ENCODE data around the gene KRTAP10-4. TPM values are rescaled to one million over a fixed set of nuclear protein-coding genes. Genes with fewer than 3 reads are reported as not detected.

The KRTAP10-4 gene
- polyA plus RNA-seq, 1 donor, result not detected

- Histone ChIP-seq H3K9me3 (ENCODE audit: control insufficient read depth, low read depth, low read length) (peaks cover 8% of the 10 kb centered on the region), H3K4me1 (ENCODE audit: control insufficient read depth, insufficient read depth, low read length) (no peaks in the 10 kb centered on the region), H3K27ac (ENCODE audit: low read length) (no peak overlapping the region), H3K4me3 (ENCODE audit: low read length) (no peak overlapping the region), H3K36me3 (ENCODE audit: control insufficient read depth, insufficient read depth, low read length) (no peaks in the 10 kb centered on the region), H3K27me3 (ENCODE audit: control insufficient read depth, insufficient read depth, low read length) (no peaks in the 10 kb centered on the region)
- no peak for DNase-seq
- no CpG with 5 or more reads among the region's 26 CpGs for WGBS (ENCODE audit: insufficient coverage, low lambda C conversion rate)
Observed at GRCh38 chr21:44613386-44614155, 40.0 kb downstream of the KRTAP10-4 start.

GRCh38 chr21:44614161-44614631, 40.7 kb downstream of the KRTAP10-4 start:
- WGBS (ENCODE audit: insufficient coverage, low lambda C conversion rate), result no CpG with 5 or more reads among the region's 20 CpGs
- Histone ChIP-seq H3K27ac (ENCODE audit: low read length) (no peak overlapping the region), H3K4me1 (ENCODE audit: control insufficient read depth, insufficient read depth, low read length) (no peaks in the 10 kb centered on the region), H3K36me3 (ENCODE audit: control insufficient read depth, insufficient read depth, low read length) (no peaks in the 10 kb centered on the region), H3K4me3 (ENCODE audit: low read length) (no peak overlapping the region), H3K9me3 (ENCODE audit: control insufficient read depth, low read depth, low read length) (peaks cover 8% of the 10 kb centered on the region), H3K27me3 (ENCODE audit: control insufficient read depth, insufficient read depth, low read length) (no peaks in the 10 kb centered on the region)
- no peak for DNase-seq

GRCh38 chr21:44614961-44615391, 41.4 kb downstream of the KRTAP10-4 start:
- Histone ChIP-seq H3K27ac (ENCODE audit: low read length) (no peak overlapping the region), H3K27me3 (ENCODE audit: control insufficient read depth, insufficient read depth, low read length) (no peaks in the 10 kb centered on the region), H3K9me3 (ENCODE audit: control insufficient read depth, low read depth, low read length) (peaks cover 8% of the 10 kb centered on the region), H3K4me1 (ENCODE audit: control insufficient read depth, insufficient read depth, low read length) (no peaks in the 10 kb centered on the region), H3K4me3 (ENCODE audit: low read length) (no peak overlapping the region), H3K36me3 (ENCODE audit: control insufficient read depth, insufficient read depth, low read length) (no peaks in the 10 kb centered on the region)
- no peak for DNase-seq
- no CpG with 5 or more reads among the region's 28 CpGs for WGBS (ENCODE audit: insufficient coverage, low lambda C conversion rate)

GRCh38 chr21:44615466-44615865, 41.9 kb downstream of the KRTAP10-4 start:
- 80% methylated on average over 1 of the region's 8 CpGs for WGBS (ENCODE audit: insufficient coverage, low lambda C conversion rate)

GRCh38 chr21:44615911-44616590, 42.5 kb downstream of the KRTAP10-4 start:
- DNase-seq, result no peak
- Histone ChIP-seq H3K27me3 (ENCODE audit: control insufficient read depth, insufficient read depth, low read length) (no peaks in the 10 kb centered on the region), H3K9me3 (ENCODE audit: control insufficient read depth, low read depth, low read length) (peaks cover 8% of the 10 kb centered on the region), H3K4me1 (ENCODE audit: control insufficient read depth, insufficient read depth, low read length) (no peaks in the 10 kb centered on the region), H3K4me3 (ENCODE audit: low read length) (no peak overlapping the region), H3K36me3 (ENCODE audit: control insufficient read depth, insufficient read depth, low read length) (no peaks in the 10 kb centered on the region), H3K27ac (ENCODE audit: low read length) (no peak overlapping the region)
- no CpG with 5 or more reads among the region's 17 CpGs for WGBS (ENCODE audit: insufficient coverage, low lambda C conversion rate)

More at GRCh38 chr21:44615466-44615865, 41.9 kb downstream of the KRTAP10-4 start:
- H3K27ac ChIP-seq (ENCODE audit: low read length), result no peak overlapping the region
- no peaks in the 10 kb centered on the region for H3K36me3 ChIP-seq (ENCODE audit: control insufficient read depth, insufficient read depth, low read length)
- H3K27me3 ChIP-seq (ENCODE audit: control insufficient read depth, insufficient read depth, low read length), result no peaks in the 10 kb centered on the region
- H3K4me3 ChIP-seq (ENCODE audit: low read length), result no peak overlapping the region
- H3K4me1 ChIP-seq (ENCODE audit: control insufficient read depth, insufficient read depth, low read length), result no peaks in the 10 kb centered on the region
- H3K9me3 ChIP-seq (ENCODE audit: control insufficient read depth, low read depth, low read length), result peaks cover 8% of the 10 kb centered on the region
- no peak for DNase-seq

- Histone ChIP-seq H3K4me1 (ENCODE audit: control insufficient read depth, insufficient read depth, low read length) (no peaks in the 10 kb centered on the region), H3K27ac (ENCODE audit: low read length) (no peak overlapping the region), H3K27me3 (ENCODE audit: control insufficient read depth, insufficient read depth, low read length) (no peaks in the 10 kb centered on the region), H3K36me3 (ENCODE audit: control insufficient read depth, insufficient read depth, low read length) (no peaks in the 10 kb centered on the region), H3K9me3 (ENCODE audit: control insufficient read depth, low read depth, low read length) (peaks cover 8% of the 10 kb centered on the region), H3K4me3 (ENCODE audit: low read length) (no peak overlapping the region)
- WGBS (ENCODE audit: insufficient coverage, low lambda C conversion rate), result no CpG with 5 or more reads among the region's 16 CpGs
- DNase-seq, result no peak
Observed at GRCh38 chr21:44616591-44616926, 43.0 kb downstream of the KRTAP10-4 start.

- no peak for DNase-seq
- Histone ChIP-seq H3K27ac (ENCODE audit: low read length) (no peak overlapping the region), H3K36me3 (ENCODE audit: control insufficient read depth, insufficient read depth, low read length) (no peaks in the 10 kb centered on the region), H3K4me3 (ENCODE audit: low read length) (no peak overlapping the region), H3K27me3 (ENCODE audit: control insufficient read depth, insufficient read depth, low read length) (no peaks in the 10 kb centered on the region), H3K4me1 (ENCODE audit: control insufficient read depth, insufficient read depth, low read length) (no peaks in the 10 kb centered on the region), H3K9me3 (ENCODE audit: control insufficient read depth, low read depth, low read length) (peaks cover 5% of the 10 kb centered on the region)
- WGBS (ENCODE audit: insufficient coverage, low lambda C conversion rate), result no CpG with 5 or more reads among the region's 8 CpGs
Observed at GRCh38 chr21:44617071-44617501, 43.6 kb downstream of the KRTAP10-4 start.

- Histone ChIP-seq H3K36me3 (ENCODE audit: control insufficient read depth, insufficient read depth, low read length) (no peaks in the 10 kb centered on the region), H3K4me1 (ENCODE audit: control insufficient read depth, insufficient read depth, low read length) (no peaks in the 10 kb centered on the region), H3K9me3 (ENCODE audit: control insufficient read depth, low read depth, low read length) (peaks cover 3% of the 10 kb centered on the region), H3K27ac (ENCODE audit: low read length) (no peak overlapping the region), H3K4me3 (ENCODE audit: low read length) (no peak overlapping the region), H3K27me3 (ENCODE audit: control insufficient read depth, insufficient read depth, low read length) (no peaks in the 10 kb centered on the region)
- DNase-seq, result no peak
- WGBS (ENCODE audit: insufficient coverage, low lambda C conversion rate), result no CpG with 5 or more reads among the region's 4 CpGs
Observed at GRCh38 chr21:44618504-44618903, 45.0 kb downstream of the KRTAP10-4 start.

- no peak overlapping the region for H3K27ac ChIP-seq (ENCODE audit: low read length)
- WGBS (ENCODE audit: insufficient coverage, low lambda C conversion rate), result 100% methylated on average over 1 of the region's 3 CpGs
- no peaks in the 10 kb centered on the region for H3K27me3 ChIP-seq (ENCODE audit: control insufficient read depth, insufficient read depth, low read length)
- DNase-seq, result no peak
- H3K9me3 ChIP-seq (ENCODE audit: control insufficient read depth, low read depth, low read length), result peaks cover 3% of the 10 kb centered on the region
- no peak overlapping the region for H3K4me3 ChIP-seq (ENCODE audit: low read length)
- no peaks in the 10 kb centered on the region for H3K36me3 ChIP-seq (ENCODE audit: control insufficient read depth, insufficient read depth, low read length)
- no peaks in the 10 kb centered on the region for H3K4me1 ChIP-seq (ENCODE audit: control insufficient read depth, insufficient read depth, low read length)
Observed at GRCh38 chr21:44618909-44619308, 45.4 kb downstream of the KRTAP10-4 start.

GRCh38 chr21:44619886-44620285, 46.4 kb downstream of the KRTAP10-4 start:
- Histone ChIP-seq H3K36me3 (ENCODE audit: control insufficient read depth, insufficient read depth, low read length) (no peaks in the 10 kb centered on the region), H3K4me1 (ENCODE audit: control insufficient read depth, insufficient read depth, low read length) (no peaks in the 10 kb centered on the region), H3K4me3 (ENCODE audit: low read length) (no peak overlapping the region), H3K27ac (ENCODE audit: low read length) (no peak overlapping the region), H3K9me3 (ENCODE audit: control insufficient read depth, low read depth, low read length) (peaks cover 3% of the 10 kb centered on the region), H3K27me3 (ENCODE audit: control insufficient read depth, insufficient read depth, low read length) (no peaks in the 10 kb centered on the region)
- 66% methylated on average over 2 of the region's 6 CpGs for WGBS (ENCODE audit: insufficient coverage, low lambda C conversion rate)
- no peak for DNase-seq

Data from large intestine (tissue), 3 donors.